K562 (cell line): ENCODE measurements around the gene JAKMIP1. TPM values are rescaled to one million over a fixed set of nuclear protein-coding genes. Genes with fewer than 3 reads are reported as not detected.

Experiments used
- ATAC-seq: fragments of 200-7000 bp; cut with Tn5 transposase; 3 replicates; pipeline ENCODE4 v1.9.1; 2020; ENCODE audit warnings: moderate library complexity
- BruUV-seq: library from RNA; stranded (reverse); fragments of 400-500 nt; replicated peaks from 2 replicates; lab custom pipeline; 2021; lab: Mats Ljungman, UMichigan
- CTCF ChIA-PET: fragments of 300-600 bp; formaldehyde crosslinking; extraction: SDS; loops from one replicate; lab custom pipeline; 2021; ENCODE audit warnings: low intra/inter-chr PET ratio; lab: Yijun Ruan, JAX
- POLR2A ChIA-PET: fragments of 300-600, 350-650 bp; sonication (Branson Sonifier 250); formaldehyde crosslinking; extraction: SDS; loops from one replicate; lab custom pipeline; 2021; ENCODE audit warnings: antibody characterized with exemption, inconsistent platforms; lab: Yijun Ruan, JAX
- DNase-seq, 4 experiments: peaks; one replicate each; pipeline versions ENCODE4 v3.0.0 to v3.0.0-alpha.2; 2011 to 2018; ENCODE audit warnings: low spot score in 3 of 4, mixed read lengths in 3 of 4; ENCODE audit errors: extremely low read depth in 1 of 4
- FAIRE-seq: peaks from 2 replicates; lab custom pipeline; 2011; peaks lifted over from hg19 to GRCh38; lab: Jason Lieb, UNC
- H2AFZ ChIP-seq: 2 replicates; pipeline ENCODE4 v1.6.0; 2011; ENCODE audit warnings: low read depth, low read length, control low read depth, inconsistent platforms
- H3K27ac ChIP-seq: fragments of 200-600 bp; 3 replicates; pipeline ENCODE4 v1.8.0; 2011; ENCODE audit warnings: low read depth, mild to moderate bottlenecking, control low read depth, inconsistent platforms, low read length, moderate library complexity, mixed read lengths; ENCODE audit errors: extremely low read depth
- H3K27me3 ChIP-seq, 2 experiments: fragments of 300-600 bp in 1 of 2; 2 replicates in 1 of 2; 3 replicates in 1 of 2; pipeline versions ENCODE4 v1.6.0 to v1.8.0; 2011; ENCODE audit warnings: inconsistent platforms in 2 of 2, low read length in 2 of 2, mild to moderate bottlenecking in 1 of 2, mixed read lengths in 1 of 2, moderate library complexity in 1 of 2; ENCODE audit not compliant: control insufficient read depth in 2 of 2, insufficient read depth in 2 of 2
- H3K36me3 ChIP-seq: fragments of 300-600 bp; 3 replicates; pipeline ENCODE4 v1.8.0; 2011; ENCODE audit warnings: mild to moderate bottlenecking, low read length, inconsistent platforms; ENCODE audit not compliant: control insufficient read depth, insufficient read depth
- H3K4me1 ChIP-seq, 2 experiments: fragments of 200-600 bp in 1 of 2; replicated peaks in 1 of 2; 2 replicates in 1 of 2; 3 replicates in 1 of 2; pipeline versions ENCODE4 v1.5.1 to v1.8.0; 2011; ENCODE audit warnings: inconsistent platforms in 2 of 2, low read length in 2 of 2, mild to moderate bottlenecking in 1 of 2, mixed read lengths in 1 of 2, moderate library complexity in 1 of 2; ENCODE audit not compliant: control insufficient read depth in 2 of 2, insufficient read depth in 2 of 2
- H3K4me2 ChIP-seq: 2 replicates; pipeline ENCODE4 v1.6.1; 2011; ENCODE audit warnings: low read length, control low read depth, inconsistent platforms, mixed read lengths; ENCODE audit not compliant: insufficient read depth
- H3K4me3 ChIP-seq: fragments of 200-600 bp; sonication (generic), shearing (Covaris generic); 2 replicates; pipeline ENCODE4 v1.5.1; 2016; ENCODE audit warnings: control low read depth, inconsistent platforms
- H3K79me2 ChIP-seq: fragments of 200-600 bp; 3 replicates; pipeline ENCODE4 v1.8.0; 2011; ENCODE audit warnings: low read length, inconsistent platforms; ENCODE audit not compliant: control insufficient read depth, insufficient read depth
- H3K9ac ChIP-seq, 2 experiments: 2 replicates each; pipeline versions ENCODE4 v1.6.0 to v1.6.1; 2011; ENCODE audit warnings: low read depth in 2 of 2, low read length in 2 of 2, control low read depth in 1 of 2, inconsistent platforms in 1 of 2, mild to moderate bottlenecking in 1 of 2, mixed read lengths in 1 of 2; ENCODE audit not compliant: insufficient read depth in 1 of 2
- H3K9me1 ChIP-seq: one replicate; pipeline ENCODE4 v1.6.0; 2011; ENCODE audit warnings: inconsistent platforms, mild to moderate bottlenecking, low read length, moderate library complexity; ENCODE audit not compliant: control insufficient read depth, insufficient read depth
- H3K9me3 ChIP-seq: replicated peaks from 2 replicates; pipeline ENCODE4 v1.5.1; 2011; ENCODE audit warnings: low read depth, low read length, inconsistent platforms; ENCODE audit not compliant: control insufficient read depth, insufficient read depth
- H4K20me1 ChIP-seq: replicated peaks from 2 replicates; pipeline ENCODE4 v1.6.1; 2011; ENCODE audit warnings: low read length, inconsistent platforms, mixed read lengths; ENCODE audit not compliant: control insufficient read depth, insufficient read depth
- C11orf30 ChIP-seq: fragments of 450-650 bp; IDR thresholded peaks from 2 replicates; pipeline ENCODE4 v1.6.1; 2016; ENCODE audit warnings: low read depth, mild to moderate bottlenecking
- CTBP1 ChIP-seq: fragments of 450-650 bp; IDR thresholded peaks from 2 replicates; pipeline ENCODE4 v1.6.1; 2016; ENCODE audit warnings: borderline replicate concordance
- HDAC6 ChIP-seq: IDR thresholded peaks from 2 replicates; pipeline ENCODE4 v1.6.1; 2012; ENCODE audit warnings: low read depth, mild to moderate bottlenecking, control low read depth, inconsistent platforms, low read length, moderate library complexity
- JUND ChIP-seq, 2 experiments: IDR thresholded peaks; 2 replicates in 1 of 2; 3 replicates in 1 of 2; pipeline ENCODE4 v1.6.1; 2011; ENCODE audit warnings: borderline replicate concordance in 2 of 2, low read depth in 2 of 2, low read length in 2 of 2, improper control_type of control experiment in 1 of 2, missing biosample characterization in 1 of 2, missing genetic modification characterization in 1 of 2, missing genetic modification reagents in 1 of 2
- NFXL1 ChIP-seq: fragments of 450-650 bp; formaldehyde crosslinking; IDR thresholded peaks from 2 replicates; pipeline ENCODE4 v1.4.0; 2021; ENCODE audit warnings: mild to moderate bottlenecking
- RB1 ChIP-seq: fragments of 450-650 bp; IDR thresholded peaks from 2 replicates; pipeline ENCODE4 v1.6.1; 2017; ENCODE audit warnings: low read depth, mild to moderate bottlenecking
- TCF7 ChIP-seq: sonication (generic); IDR thresholded peaks from 2 replicates; pipeline ENCODE4 v1.6.1; 2016; ENCODE audit warnings: antibody characterized with exemption, borderline replicate concordance
- WGBS: fragments of 100-300 bp; shearing (Covaris generic); methylation state at CpG from one replicate; pipeline ENCODE4 v1.1.6; 2016; ENCODE audit warnings: low coverage, mixed read lengths; ENCODE audit not compliant: insufficient coverage; ENCODE audit errors: missing lambda C conversion rate; 5-methylcytosine and 5-hydroxymethylcytosine counted together
- in situ Hi-C: fragments of 300-500 bp; cut with MboI; formaldehyde crosslinking; loops from 4 replicates; pipeline ENCODE4 v1.15.0; 2018; ENCODE audit warnings: inconsistent platforms, mixed read lengths
- intact Hi-C: fragments of 100-400 bp; cut with micrococcal nuclease; formaldehyde crosslinking; loops from 2 replicates; pipeline ENCODE4 v1.14.2; 2022
- polyA plus RNA-seq, 8 experiments: library from polyadenylated mRNA; depleted of rRNA in 4 of 8; stranded (reverse) in 5 of 8; unstranded in 3 of 8; fragments of >200 nt; fragmentation: Nextera tagmentation in 2 of 8; fragmentation: Illumina TruSeq in 1 of 8; extraction: Ambion mirVana in 2 of 8; extraction: Trizol in 1 of 8; gene quantifications; 2 replicates each; pipeline versions ENCODE4 v1.2.1 to v1.2.3, GENCODE V29; 2011 to 2014; ENCODE audit warnings: inconsistent platforms in 1 of 8, missing spikeins in 1 of 8
- total RNA-seq, 7 experiments: library from RNA; depleted of rRNA in 6 of 7; stranded (reverse); fragments of >200 nt in 6 of 7; fragmentation: Illumina TruSeq in 2 of 7; extraction: Trizol in 2 of 7; gene quantifications; 2 replicates each; pipeline versions ENCODE4 v1.2.1 to v1.2.3, GENCODE V29; 2011 to 2021; ENCODE audit warnings: low replicate concordance in 1 of 7
- TF ChIP-seq, protein P1 (sequence below), 3 experiments: IDR thresholded peaks in 2 of 3; conservative IDR thresholded peaks in 1 of 3; 2 replicates each; pipeline ENCODE4 v1.5.1; 2011 to 2012; ENCODE audit warnings: low read length in 3 of 3, mild to moderate bottlenecking in 3 of 3, control low read depth in 2 of 3, improper control_type of control experiment in 1 of 3, inconsistent platforms in 1 of 3, low read depth in 1 of 3, mixed read lengths in 1 of 3, moderate library complexity in 1 of 3; ENCODE audit not compliant: insufficient read depth in 2 of 3
- TF ChIP-seq, protein P2 (sequence below): IDR thresholded peaks from 2 replicates; pipeline ENCODE4 v1.6.1; 2011; ENCODE audit warnings: borderline replicate concordance, low read depth, mild to moderate bottlenecking, moderate library complexity, low read length; ENCODE audit not compliant: insufficient read depth, poor library complexity, severe bottlenecking

JAKMIP1 gene
- total and polyA plus RNA-seq, 9 of the 15 experiments (the other 6 are each of a cell fraction or from before 2014, with no cell fraction given), result not detected

DNA sequence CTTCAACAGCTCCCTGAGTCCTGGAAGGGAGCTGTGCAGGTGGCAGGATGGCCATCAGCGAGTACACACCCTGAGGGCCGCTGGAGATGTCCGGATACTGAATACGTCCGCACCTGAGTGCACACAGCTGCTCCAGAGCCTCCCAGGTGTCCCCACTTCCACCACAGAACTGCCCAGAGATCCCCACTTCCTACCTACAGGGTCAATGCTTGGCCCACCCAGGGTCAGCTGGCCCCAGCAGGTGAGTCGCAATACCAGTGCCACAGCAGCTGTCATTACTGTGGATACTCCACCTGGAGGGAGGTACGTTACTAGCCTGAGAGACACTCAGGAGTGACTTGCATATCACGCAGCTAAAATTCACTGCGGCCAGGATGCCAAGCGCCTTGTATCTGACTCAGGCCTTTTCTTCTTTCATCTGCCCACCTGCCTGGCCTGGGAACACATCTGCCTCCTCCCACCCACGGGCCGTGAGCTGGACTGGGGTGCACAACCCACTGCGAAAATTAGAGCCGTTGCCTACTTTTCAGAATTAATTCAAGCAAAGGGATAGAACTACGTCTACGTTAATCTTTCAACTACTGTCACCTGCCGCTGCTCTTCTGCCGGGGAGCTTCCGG is 191.5 kb downstream of the JAKMIP1 start:
- intact Hi-C loops, result no loop called here
- H3K27me3 ChIP-seq, result peaks cover 0 to 23% of the 10 kb centered on the region in 2 experiments; a peak in 2 of 5 replicates
- ChIA-PET CTCF (no interaction called here), POLR2A (interaction anchor here (0.6 kb wide), 1 partner anchor 19 kb away, joined by 3 read pairs; no protein-coding TSS in a partner anchor)
- H3K4me1 ChIP-seq, result no peaks in the 10 kb centered on the region; a peak in 1 of 5 replicates
- no TSS peak for BruUV-seq
- no peak overlapping the region for H3K4me2 ChIP-seq
- H3K36me3 ChIP-seq, result no peaks in the 10 kb centered on the region
- H3K4me3 ChIP-seq, result no peak overlapping the region
- TF ChIP-seq TCF7 (no peak), C11orf30 (no peak)
- no peak overlapping the region for H3K9ac ChIP-seq
- in situ Hi-C loops, result no loop called here
- ATAC-seq, result no peak
- DNase-seq, result no peak
- WGBS, result 4% methylated on average over 19 of the region's 19 CpGs
- H4K20me1 ChIP-seq, result no peaks in the 10 kb centered on the region; the same call in 1 of the 2 replicates
- no peak for FAIRE-seq
- H2AFZ ChIP-seq, result no peak overlapping the region
- H3K9me1 ChIP-seq, result no peaks in the 10 kb centered on the region
- H3K27ac ChIP-seq, result no peak overlapping the region
- peaks cover 2% of the 10 kb centered on the region; the same call in 1 of the 2 replicates for H3K9me3 ChIP-seq
- H3K79me2 ChIP-seq, result no peaks in the 10 kb centered on the region

DNA sequence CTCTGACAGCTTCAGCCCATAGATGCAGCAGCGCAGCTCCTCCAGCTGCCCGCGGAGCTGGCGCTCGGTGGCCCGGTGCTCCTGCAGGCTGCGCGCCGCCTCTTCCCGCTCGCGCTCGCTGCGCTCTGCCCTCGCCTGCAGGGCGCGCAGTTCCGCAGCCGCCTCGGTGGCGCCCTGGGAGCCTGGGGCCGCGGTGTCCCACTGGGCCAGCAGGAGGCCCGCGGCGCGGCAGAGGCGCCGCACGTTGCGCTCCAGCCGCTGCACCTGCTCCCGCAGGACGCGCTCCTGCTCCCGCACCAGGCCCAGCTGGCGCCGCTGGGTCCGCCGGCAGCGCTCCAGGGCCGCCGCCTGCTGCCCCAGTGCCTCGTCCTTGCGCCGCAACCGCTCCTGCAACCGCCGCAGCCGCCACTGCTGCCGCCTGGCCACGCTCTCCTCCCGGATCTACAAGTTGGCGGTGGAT is 192.2 kb downstream of the JAKMIP1 start:
- Histone ChIP-seq H3K4me3 (no peak overlapping the region), H3K27ac (no peak overlapping the region), H3K9ac (no peak overlapping the region), H3K27me3 (peaks cover 0 to 18% of the 10 kb centered on the region in 2 experiments; a peak in 2 of 5 replicates), H3K9me3 (peaks cover 3% of the 10 kb centered on the region; the same call in 1 of the 2 replicates), H3K4me1 (no peaks in the 10 kb centered on the region; a peak in 1 of 5 replicates), H4K20me1 (no peaks in the 10 kb centered on the region; the same call in 1 of the 2 replicates), H2AFZ (no peak overlapping the region), H3K36me3 (no peaks in the 10 kb centered on the region), H3K4me2 (no peak overlapping the region), H3K79me2 (no peaks in the 10 kb centered on the region), H3K9me1 (no peaks in the 10 kb centered on the region)
- in situ Hi-C loops, result no loop called here
- no TSS peak for BruUV-seq
- ATAC-seq, result peak; percentile 95
- intact Hi-C loops, result no loop called here
- 2% methylated on average over 35 of the region's 54 CpGs for WGBS
- peak; percentile 19 to 48 (median 30) for DNase-seq
- no peak for FAIRE-seq
- ChIA-PET POLR2A (no interaction called here), CTCF (no interaction called here)
- peak; percentile 39; the same call in 1 of the 2 replicates for TF ChIP-seq RB1
- TF ChIP-seq, protein P1, sequence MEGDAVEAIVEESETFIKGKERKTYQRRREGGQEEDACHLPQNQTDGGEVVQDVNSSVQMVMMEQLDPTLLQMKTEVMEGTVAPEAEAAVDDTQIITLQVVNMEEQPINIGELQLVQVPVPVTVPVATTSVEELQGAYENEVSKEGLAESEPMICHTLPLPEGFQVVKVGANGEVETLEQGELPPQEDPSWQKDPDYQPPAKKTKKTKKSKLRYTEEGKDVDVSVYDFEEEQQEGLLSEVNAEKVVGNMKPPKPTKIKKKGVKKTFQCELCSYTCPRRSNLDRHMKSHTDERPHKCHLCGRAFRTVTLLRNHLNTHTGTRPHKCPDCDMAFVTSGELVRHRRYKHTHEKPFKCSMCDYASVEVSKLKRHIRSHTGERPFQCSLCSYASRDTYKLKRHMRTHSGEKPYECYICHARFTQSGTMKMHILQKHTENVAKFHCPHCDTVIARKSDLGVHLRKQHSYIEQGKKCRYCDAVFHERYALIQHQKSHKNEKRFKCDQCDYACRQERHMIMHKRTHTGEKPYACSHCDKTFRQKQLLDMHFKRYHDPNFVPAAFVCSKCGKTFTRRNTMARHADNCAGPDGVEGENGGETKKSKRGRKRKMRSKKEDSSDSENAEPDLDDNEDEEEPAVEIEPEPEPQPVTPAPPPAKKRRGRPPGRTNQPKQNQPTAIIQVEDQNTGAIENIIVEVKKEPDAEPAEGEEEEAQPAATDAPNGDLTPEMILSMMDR (IDR thresholded peaks at IDR 0.05 in 2 of 3, conservative IDR thresholded peaks at IDR 0.05 in 1 of 3; ENCODE audit: insufficient read depth in 2 of 3, low read depth in 1 of 3, low read length in 3 of 3), result peak; percentile 24 to 89 (median 51); a peak in 4 of 6 replicates
- TF ChIP-seq, protein P2, sequence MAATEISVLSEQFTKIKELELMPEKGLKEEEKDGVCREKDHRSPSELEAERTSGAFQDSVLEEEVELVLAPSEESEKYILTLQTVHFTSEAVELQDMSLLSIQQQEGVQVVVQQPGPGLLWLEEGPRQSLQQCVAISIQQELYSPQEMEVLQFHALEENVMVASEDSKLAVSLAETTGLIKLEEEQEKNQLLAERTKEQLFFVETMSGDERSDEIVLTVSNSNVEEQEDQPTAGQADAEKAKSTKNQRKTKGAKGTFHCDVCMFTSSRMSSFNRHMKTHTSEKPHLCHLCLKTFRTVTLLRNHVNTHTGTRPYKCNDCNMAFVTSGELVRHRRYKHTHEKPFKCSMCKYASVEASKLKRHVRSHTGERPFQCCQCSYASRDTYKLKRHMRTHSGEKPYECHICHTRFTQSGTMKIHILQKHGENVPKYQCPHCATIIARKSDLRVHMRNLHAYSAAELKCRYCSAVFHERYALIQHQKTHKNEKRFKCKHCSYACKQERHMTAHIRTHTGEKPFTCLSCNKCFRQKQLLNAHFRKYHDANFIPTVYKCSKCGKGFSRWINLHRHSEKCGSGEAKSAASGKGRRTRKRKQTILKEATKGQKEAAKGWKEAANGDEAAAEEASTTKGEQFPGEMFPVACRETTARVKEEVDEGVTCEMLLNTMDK, result peak; percentile 45
- no peak for TF ChIP-seq NFXL1 (CRISPR knock-in tag)
- TF ChIP-seq JUND (IDR thresholded peaks at IDR 0.05; ENCODE audit: borderline replicate concordance, low read depth, low read length), result no peak
- TF ChIP-seq JUND (tag; IDR thresholded peaks at IDR 0.05; ENCODE audit: borderline replicate concordance, low read depth, low read length), result no peak
- TF ChIP-seq CTBP1, result peak; percentile 39; the same call in 1 of the 2 replicates
- 0 out of 2 replicates have a peak, but pooled peaks have one; percentile 11 for TF ChIP-seq HDAC6
